ENCODE data around the gene D2HGDH. TPM values are rescaled to one million over a fixed set of nuclear protein-coding genes. Genes with fewer than 3 reads are reported as not detected.

Gene D2HGDH
- total RNA-seq, 4 donors from 2014 or later, result 20.2 to 34.4 (median 23.0) TPM

- no peaks in the 10 kb centered on the region for H3K36me3 ChIP-seq
- 92 to 93% methylated on average over 6 to 12 of the region's 12 CpGs for WGBS, 2 donors
- TF ChIP-seq CTCF (IDR thresholded peaks at IDR 0.05) (no peak), POLR2A (IDR thresholded peaks at IDR 0.05) (no peak)
- H3K9me3 ChIP-seq, result no peaks in the 10 kb centered on the region
- no peak overlapping the region for H3K27ac ChIP-seq
- DNase-seq, result no peak
- intact Hi-C loops (cut with DNase I), result no loop called here
- peaks cover 0 to 9% of the 10 kb centered on the region in 2 donors for H3K4me1 ChIP-seq
- H3K4me3 ChIP-seq (replicated peaks in 1 of 3), result no peak overlapping the region
- H3K27me3 ChIP-seq, result no peaks in the 10 kb centered on the region
Observed at GRCh38 chr2:241770936-241771285, 36.5 kb downstream of the D2HGDH start.

DNA sequence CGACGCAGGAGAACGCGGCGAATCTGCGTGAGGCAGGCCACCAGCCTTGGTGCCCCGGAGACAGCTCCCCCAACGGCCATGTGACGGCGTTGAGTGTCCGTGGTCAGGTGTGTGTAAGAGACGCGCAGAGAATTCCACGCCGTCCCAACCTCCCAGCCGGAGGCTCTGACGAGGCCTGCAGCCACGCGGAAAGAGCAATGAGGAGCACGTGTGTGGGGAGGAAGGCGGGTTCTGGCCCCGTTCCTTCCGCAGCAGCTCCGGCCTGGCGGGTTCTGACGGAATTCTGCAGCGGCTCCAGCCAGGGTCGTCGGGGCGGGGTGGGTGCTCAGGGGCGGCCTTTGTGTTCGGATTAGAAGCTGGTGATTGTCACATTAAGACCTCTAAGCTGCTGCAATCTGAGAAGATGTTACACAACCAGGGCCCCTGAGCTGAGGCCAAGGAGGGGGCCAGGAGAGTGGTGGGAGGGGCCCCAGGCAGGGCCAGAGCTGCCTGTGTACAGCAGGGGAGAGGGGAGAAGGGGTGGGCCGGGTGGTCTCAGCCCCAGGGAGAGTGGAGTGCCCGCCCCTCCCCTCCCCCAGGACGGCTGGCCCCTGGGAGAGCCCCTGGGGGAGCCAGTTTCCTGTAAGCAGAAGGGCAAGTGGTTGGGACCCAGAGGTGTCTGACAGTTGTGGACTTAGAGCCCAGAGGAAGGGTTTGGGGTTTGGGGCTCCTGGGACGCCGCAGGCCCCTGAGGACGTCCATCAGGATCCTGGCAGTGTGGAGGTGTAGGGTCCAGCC lies 37.0 kb downstream of the D2HGDH start:
- H3K36me3 ChIP-seq, result no peaks in the 10 kb centered on the region
- TF ChIP-seq CTCF (IDR thresholded peaks at IDR 0.05) (no peak), POLR2A (IDR thresholded peaks at IDR 0.05) (no peak)
- no peak overlapping the region for H3K27ac ChIP-seq
- peak; percentile 14 to 17 for DNase-seq
- intact Hi-C loops (cut with DNase I), result no loop called here
- no peaks in the 10 kb centered on the region for H3K27me3 ChIP-seq
- WGBS, 2 donors, result 54 to 57% methylated on average over 24 to 33 of the region's 38 CpGs
- no peaks in the 10 kb centered on the region for H3K9me3 ChIP-seq
- no peak overlapping the region for H3K4me3 ChIP-seq (replicated peaks in 1 of 3)
- peaks cover 0 to 9% of the 10 kb centered on the region in 2 donors for H3K4me1 ChIP-seq

GRCh38 chr2:241772063-241772499 lies 37.7 kb downstream of the D2HGDH start:
- intact Hi-C loops (cut with DNase I), result no loop called here
- no peak overlapping the region for H3K27ac ChIP-seq
- H3K27me3 ChIP-seq, result no peaks in the 10 kb centered on the region
- no peak overlapping the region for H3K4me3 ChIP-seq (replicated peaks in 1 of 3)
- DNase-seq, result no peak
- no peaks in the 10 kb centered on the region for H3K9me3 ChIP-seq
- H3K36me3 ChIP-seq, result no peaks in the 10 kb centered on the region
- TF ChIP-seq POLR2A (IDR thresholded peaks at IDR 0.05) (no peak), CTCF (IDR thresholded peaks at IDR 0.05) (no peak)
- 52 to 54% methylated on average over 9 of the region's 9 CpGs for WGBS, 2 donors
- H3K4me1 ChIP-seq, result peaks cover 0 to 9% of the 10 kb centered on the region in 2 donors

DNA sequence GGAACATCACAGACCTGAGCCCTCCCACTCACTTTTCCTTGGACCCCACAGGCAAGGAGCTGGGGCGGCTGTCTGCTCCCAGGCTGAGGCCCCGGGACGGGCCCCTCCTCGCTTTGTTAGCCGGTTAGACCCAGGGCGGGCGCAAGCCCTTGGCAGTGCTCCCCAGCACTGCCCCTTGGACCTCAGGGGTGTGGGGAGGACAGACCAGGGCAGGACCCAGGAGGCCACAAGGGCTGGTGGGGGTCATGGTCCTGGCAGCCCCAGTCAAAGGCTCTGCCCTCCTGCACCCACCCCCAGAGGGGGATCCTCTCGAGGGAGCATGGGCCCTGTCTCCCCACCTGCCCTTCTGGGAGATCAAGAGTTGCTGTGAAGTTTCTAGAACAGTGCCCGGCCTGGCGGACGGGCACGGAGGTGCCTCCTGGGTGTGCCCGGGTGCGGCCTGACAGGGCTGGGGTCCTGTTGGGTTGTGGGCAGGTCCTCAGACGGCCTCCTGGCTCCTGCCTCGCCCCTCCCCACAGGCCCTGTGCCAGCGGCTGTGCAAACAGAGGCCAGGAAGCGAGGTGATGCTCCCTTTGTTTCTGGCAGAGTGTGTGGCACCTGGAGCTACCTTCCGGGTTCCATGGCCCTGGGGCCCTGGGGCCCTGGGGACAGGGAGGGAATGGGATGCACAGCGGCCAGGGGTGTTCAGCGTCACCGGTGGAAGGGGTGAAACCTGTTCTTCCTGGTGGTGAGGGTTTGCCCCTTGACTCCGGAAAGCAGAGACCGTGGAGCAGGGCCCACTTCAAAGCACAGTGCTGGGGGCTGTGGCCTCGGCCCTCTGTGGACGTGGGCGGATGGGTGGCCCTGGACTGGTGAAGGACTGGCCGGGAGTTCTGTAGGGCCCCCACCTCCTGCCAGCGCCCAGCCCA lies 39.3 kb downstream of the D2HGDH start:
- H3K27me3 ChIP-seq, result no peaks in the 10 kb centered on the region

More for the DNA sequence above, 39.3 kb downstream of the D2HGDH start:
- Histone ChIP-seq H3K9me3 (no peaks in the 10 kb centered on the region), H3K36me3 (no peaks in the 10 kb centered on the region), H3K4me3 (replicated peaks in 1 of 3) (no peak overlapping the region), H3K4me1 (peaks cover 0 to 9% of the 10 kb centered on the region in 2 donors), H3K27ac (no peak overlapping the region)
- no peak for DNase-seq
- TF ChIP-seq POLR2A (IDR thresholded peaks at IDR 0.05), result no peak
- TF ChIP-seq CTCF (IDR thresholded peaks at IDR 0.05), result no peak
- WGBS, 2 donors, result 29 to 47% methylated on average over 9 to 10 of the region's 29 CpGs
- intact Hi-C loops (cut with DNase I), result no loop called here

Measured in thyroid gland (tissue), 4 donors.